ENCODE measurements around the gene CARMIL1.

DNA sequence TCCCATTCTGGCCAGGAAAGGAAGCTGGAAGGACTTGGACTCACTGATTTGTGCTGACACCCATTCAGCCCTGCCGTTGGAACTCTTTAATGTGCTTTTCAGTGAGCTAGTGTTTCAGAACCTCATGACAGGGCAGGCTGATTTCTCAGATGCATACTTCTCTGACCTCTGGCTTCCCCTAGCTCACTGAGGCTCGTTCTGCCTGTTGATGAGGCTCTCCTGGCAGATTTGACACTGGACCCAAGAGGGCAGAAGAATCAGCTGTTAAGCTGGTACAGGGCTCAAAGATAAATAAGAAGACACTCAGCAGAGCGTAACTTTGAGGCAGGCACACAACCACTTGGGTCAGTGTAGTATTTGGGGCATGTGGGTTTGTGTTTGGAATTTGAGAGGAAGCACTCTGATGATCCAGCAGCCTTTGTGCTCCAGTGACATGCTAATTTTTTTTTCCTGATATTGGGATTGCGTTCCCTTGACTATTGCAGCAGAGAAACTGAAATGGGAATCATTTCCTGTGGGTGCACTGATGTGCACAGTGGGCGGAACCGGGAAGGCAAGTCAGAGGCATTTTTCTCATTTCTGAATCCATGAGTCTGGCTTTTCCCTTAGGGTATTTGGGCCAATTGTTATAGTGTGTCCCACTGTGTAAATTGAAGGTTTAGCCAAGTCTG, 80.2 kb downstream of the CARMIL1 start:
- TF ChIP-seq, protein P1, sequence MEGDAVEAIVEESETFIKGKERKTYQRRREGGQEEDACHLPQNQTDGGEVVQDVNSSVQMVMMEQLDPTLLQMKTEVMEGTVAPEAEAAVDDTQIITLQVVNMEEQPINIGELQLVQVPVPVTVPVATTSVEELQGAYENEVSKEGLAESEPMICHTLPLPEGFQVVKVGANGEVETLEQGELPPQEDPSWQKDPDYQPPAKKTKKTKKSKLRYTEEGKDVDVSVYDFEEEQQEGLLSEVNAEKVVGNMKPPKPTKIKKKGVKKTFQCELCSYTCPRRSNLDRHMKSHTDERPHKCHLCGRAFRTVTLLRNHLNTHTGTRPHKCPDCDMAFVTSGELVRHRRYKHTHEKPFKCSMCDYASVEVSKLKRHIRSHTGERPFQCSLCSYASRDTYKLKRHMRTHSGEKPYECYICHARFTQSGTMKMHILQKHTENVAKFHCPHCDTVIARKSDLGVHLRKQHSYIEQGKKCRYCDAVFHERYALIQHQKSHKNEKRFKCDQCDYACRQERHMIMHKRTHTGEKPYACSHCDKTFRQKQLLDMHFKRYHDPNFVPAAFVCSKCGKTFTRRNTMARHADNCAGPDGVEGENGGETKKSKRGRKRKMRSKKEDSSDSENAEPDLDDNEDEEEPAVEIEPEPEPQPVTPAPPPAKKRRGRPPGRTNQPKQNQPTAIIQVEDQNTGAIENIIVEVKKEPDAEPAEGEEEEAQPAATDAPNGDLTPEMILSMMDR (IDR thresholded peaks at IDR 0.05) = no peak
- TF ChIP-seq POLR2A (IDR thresholded peaks at IDR 0.05) = no peak
